LHCN-M2 (cell line): ENCODE results near the gene DIO1. TPM values are rescaled to one million over a fixed set of nuclear protein-coding genes. Genes with fewer than 3 reads are reported as not detected.

Experiments
- DNase-seq: peaks from one replicate; pipeline ENCODE4 v3.0.0-alpha.2; 2012; ENCODE audit warnings: low read depth
- total RNA-seq: library from RNA; depleted of rRNA; stranded (reverse); fragments of >200 nt; gene quantifications from 2 replicates; pipeline ENCODE4 v1.2.3, GENCODE V29; 2014

Gene DIO1
- total RNA-seq, 1 experiment from 2014 or later = not detected

DNA sequence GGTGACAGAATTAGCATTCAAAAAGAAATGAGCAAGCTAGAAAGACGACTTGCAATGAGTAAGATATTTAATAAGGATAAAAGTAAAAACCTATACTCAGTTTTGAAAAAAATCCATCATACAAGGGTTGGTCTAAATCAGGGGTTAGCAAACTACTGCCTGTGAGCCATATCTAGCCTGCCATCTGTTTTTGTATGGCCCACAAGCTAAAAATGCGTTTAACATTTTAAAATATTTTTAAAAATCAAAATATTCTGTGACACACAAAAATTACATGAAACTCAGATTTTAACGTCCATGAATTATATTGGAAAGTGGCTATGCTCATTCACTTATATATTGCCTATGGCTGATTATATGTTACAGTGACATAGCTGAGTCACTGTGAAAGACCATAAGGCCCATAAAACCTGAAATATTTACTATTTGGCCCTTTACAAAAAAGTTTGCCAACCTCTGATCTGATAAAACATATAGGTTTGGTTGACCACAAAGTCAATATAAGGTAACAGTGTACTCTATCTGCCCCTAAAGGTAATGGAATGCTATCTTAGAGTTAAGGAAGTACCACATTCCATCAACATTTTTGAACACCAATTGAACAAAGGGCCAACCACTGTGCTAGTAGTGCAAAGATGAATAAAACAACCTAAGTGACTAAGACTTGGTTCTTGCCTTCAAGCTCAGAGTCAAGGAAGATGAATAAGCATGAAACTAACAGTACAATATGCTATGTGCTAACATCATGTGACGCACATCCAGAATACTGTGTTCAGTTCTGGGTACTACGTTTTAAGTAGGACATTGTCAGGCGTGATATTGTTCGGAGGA, 48.4 kb downstream of the DIO1 start:
- no peak for DNase-seq

DNA sequence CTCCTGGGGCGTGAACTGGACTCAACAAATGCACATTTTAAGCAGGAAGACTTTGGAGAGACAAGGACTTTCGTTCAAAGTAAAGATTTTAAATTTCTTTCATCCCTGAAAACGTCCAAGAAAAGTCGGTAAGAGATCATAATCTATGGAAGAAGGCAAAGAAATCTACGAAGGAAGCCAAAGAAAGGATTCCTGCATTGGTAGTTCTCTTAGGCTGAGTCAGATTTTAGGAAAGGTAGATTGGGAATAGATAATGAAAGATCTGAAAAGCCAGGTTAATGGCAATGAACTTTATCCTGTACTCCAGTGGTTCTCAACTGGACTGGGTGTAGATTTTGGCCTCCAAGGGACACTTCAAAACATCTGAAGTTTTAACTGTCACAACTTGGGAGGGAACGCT, 49.1 kb downstream of the DIO1 start:
- no peak for DNase-seq

DNA sequence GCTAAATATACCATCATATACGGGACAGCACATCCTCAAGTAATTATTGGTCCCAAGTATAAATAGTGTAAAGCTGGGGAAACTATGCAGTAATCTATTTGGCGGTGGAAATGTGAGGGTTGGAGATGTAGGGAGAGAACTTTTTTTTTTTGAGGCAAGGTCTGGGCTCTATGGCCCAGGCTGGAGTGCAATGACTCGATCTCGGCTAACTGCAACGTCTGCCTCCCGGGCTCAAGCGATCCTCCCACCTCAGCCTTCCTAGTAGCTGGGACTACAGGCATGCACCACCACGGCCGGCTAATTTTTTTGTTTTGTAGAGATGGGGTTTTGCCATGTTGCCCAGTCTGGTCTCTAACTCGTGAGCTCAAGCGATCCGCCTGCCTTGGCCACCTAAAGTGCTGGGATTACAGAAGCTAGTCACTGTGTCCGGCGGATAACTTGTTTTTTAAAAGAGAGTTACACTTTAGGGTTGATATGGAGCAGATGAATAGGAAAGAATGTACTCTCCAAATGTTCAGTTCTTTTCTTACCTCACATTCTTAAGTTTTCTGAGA, 49.6 kb downstream of the DIO1 start:
- DNase-seq = no peak

- no peak for DNase-seq
Observed at GRCh38 chr1:53944469-53945182, 50.6 kb downstream of the DIO1 start.

GRCh38 chr1:53945183-53945432, 51.1 kb downstream of the DIO1 start:
- DNase-seq = no peak

GRCh38 chr1:53945433-53946251, 51.7 kb downstream of the DIO1 start, which contains the start of gene IFT25:
Gene IFT25 (minus strand): TSS chr1:53945699. CDS start chr1:53940082, 5,617 bp downstream.
- peak; percentile 94 for DNase-seq

DNA sequence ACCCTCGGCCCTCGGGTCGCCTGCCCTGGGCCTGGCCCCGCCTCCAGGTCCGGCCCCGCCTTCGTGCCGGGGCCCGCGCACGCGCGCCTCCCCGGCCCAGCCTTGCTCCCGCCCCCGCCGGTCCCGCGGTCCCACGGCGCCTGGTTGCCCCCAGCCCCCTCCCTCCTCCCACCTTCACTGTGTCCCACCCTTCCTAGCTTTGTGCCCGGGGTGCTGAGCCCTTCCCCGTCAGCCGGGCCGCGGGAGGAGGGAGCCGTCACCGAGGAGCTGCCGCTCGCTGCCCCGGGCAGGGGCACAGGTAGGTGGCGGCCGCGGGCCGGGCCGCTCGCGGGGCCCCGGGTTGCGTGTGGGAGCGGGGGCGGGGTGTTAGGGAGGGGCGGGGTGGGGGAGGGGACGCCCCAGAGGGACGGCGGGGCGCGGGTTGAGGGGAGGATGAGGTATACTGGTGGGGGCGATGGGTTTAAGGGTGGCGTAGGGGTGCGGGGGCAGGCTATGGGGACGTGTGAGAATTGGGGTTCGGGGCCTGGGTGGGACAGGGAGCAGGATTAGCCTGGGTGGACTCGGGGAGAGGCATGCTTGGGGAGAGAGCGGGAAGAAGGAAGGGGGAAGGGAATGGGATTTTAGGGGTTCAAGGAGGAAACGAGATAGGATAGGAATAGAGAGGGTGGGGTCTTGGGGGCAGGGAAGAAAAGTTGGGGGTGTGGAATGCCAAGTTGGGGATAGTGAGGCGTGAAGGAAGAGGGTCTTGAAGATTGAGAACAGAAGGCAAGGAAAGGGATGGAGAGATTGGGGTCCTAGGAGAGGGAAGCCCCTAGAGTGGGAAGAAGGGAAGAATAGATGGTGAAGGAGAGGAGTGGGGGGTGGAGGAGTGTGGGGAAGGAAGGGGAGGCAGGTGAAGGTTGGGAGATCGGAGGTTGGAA, 52.5 kb downstream of the DIO1 start, which contains the start of gene LRRC42:
LRRC42 (plus strand) TSS at position 99 of the 920 bp plus-strand sequence. CDS start 5,650 bp downstream, outside the sequence.
- no peak for DNase-seq

DNA sequence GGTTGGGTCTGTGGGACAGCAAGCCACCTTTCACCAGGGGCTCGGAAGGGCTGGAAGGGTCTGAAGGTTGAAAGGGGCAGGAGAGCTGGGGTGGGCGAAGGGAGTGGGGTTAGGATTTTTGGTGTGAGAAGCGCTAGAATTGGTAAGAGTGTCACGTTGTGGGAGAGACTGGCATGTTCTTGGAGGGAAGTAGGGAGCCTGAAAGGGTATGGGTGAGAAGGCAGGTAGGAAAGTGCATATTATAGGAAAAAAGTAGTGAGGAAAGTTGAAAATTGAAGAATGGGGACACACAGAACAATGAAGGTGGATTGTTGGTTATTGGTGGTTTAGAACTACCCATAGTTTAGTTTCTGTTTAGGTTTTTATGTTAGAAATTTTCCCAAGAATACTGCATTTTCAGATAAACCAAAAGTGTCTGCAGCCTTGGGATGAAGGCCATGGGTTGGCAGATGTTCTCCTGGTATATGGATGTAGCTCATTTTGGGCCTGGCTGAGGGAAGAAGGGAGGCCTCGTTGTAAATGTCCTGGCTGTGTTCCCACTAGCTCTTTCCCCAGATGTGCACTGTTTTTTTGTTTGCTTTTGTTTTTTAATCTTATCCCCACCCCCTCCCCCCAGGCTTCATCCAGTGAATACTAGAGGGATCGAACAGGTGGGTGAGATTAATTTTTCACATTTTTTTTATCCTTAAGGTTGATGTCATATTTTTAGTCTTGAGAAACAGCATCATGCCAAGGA, 53.4 kb downstream of the DIO1 start:
- peak; percentile 41 for DNase-seq

GRCh38 chr1:53948291-53948690, 54.3 kb downstream of the DIO1 start:
- DNase-seq = no peak

DNA sequence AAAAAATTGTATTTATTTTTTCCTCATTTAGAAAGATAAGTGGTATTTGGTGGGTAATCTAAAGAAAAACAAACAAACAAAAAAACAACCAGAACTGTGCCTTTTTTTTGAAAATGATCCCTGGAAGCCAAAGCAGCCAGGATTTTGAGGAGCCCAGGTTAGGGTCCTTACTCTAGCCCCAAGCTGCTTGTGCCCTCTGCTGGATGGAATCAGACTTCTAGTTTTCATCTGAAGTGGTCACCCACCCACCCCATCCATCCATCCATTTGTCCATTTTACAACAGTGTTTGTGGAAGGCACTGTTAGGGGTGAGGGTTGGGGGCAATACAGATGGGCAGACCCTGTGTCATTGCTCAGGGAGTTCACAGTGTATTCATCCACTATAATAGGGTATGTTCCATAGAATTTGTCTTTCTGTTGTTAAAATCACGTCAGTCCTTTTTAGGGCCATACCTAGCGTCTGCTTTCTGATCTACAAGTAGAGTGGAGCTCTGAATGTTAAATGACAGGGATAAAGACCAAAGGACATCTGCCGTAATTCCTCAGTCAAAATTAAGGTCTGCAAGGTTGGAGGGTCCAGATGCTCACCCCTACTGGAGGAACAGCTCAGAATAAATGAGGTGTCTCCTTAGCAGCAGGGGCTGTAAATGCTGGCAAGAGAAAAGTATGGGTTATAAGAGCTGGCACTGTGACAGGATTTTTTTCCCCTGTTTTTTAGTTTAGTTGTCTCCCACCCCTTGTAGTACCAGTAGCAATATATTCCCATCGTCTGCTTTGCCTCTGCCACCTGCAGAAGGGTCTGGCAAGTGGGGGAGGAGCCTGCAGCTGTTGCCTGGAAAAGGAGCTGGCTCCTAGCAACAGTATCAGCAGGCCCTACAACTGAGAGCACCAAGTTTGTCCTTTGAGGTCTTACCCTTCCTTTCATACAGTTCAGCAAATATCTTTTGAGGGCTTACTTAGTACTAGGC, 55.3 kb downstream of the DIO1 start:
- DNase-seq = peak; percentile 43

- DNase-seq = no peak
Observed at GRCh38 chr1:53951697-53952096, 57.7 kb downstream of the DIO1 start.

DNA sequence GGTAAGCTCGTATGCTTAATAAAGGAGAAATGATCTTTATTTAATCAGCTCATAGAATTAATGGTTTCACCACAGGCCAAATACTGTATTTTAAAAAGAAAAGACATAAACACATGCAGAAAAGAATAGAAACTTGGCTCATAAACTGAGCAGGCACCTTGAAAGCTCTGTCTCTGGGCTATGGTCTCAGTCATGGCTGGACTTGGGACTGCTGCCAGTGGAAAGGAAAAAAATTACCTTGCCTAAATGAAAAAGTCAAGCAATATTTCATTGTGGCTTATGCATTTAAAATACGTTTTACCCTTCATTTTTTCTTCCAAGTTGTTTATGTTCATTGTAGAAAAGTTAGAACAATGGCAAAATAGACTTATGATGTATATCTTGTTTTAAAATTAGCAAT, 60.1 kb downstream of the DIO1 start:
- no peak for DNase-seq

- DNase-seq = no peak
Observed at GRCh38 chr1:53956308-53957168, 62.6 kb downstream of the DIO1 start.

GRCh38 chr1:53957194-53957818, 63.3 kb downstream of the DIO1 start:
- peak; percentile 66 for DNase-seq

- peak; percentile 49 for DNase-seq
Observed at GRCh38 chr1:53959664-53960250, 65.8 kb downstream of the DIO1 start.
